Sigmoid colon (tissue), 4 donors: ENCODE results near the gene PMM2.

Experiments
- POLR2A ChIP-seq, 2 donors: fragments of 450-650 bp; IDR thresholded peaks; one replicate each; pipeline ENCODE4 v1.6.1; 2016; ENCODE audit warnings: antibody characterized with exemption in 2 of 2, mild to moderate bottlenecking in 2 of 2, moderate library complexity in 2 of 2
- POLR2AphosphoS5 ChIP-seq, 4 donors: sonication (generic); formaldehyde crosslinking; IDR thresholded peaks; one replicate each; pipeline ENCODE4 v1.6.1; 2017; ENCODE audit warnings: antibody characterized with exemption in 4 of 4
- TF ChIP-seq, protein P1 (sequence below), 4 experiments: fragments of 450-650 bp in 3 of 4; fragments of 200-600 bp in 1 of 4; IDR thresholded peaks; one replicate each; pipeline ENCODE4 v1.5.1; 2016 to 2019; ENCODE audit warnings: antibody characterized with exemption in 4 of 4, mild to moderate bottlenecking in 3 of 4, moderate library complexity in 2 of 4

DNA sequence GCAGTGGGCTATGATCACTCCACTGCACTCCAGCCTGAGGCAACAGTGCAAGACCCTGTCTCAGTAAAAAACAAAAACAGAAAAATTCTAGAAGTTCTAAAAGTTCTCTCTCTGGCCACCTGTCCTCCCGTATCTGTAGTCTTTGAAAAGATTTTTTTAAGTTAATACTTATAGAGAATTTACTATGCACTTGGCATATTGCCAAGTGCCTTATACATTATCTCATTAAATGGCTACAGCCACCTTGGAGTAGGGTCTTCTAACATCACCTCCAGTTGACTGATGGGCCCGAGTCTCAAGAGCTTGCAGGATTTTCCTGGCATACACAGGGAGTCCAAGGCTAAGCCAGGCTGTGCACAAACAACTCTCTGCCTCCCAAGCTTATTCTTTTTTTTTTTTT, 44.9 kb upstream of the PMM2 start:
- no peak for TF ChIP-seq POLR2A (IDR thresholded peaks at IDR 0.05)
- TF ChIP-seq, protein P1, sequence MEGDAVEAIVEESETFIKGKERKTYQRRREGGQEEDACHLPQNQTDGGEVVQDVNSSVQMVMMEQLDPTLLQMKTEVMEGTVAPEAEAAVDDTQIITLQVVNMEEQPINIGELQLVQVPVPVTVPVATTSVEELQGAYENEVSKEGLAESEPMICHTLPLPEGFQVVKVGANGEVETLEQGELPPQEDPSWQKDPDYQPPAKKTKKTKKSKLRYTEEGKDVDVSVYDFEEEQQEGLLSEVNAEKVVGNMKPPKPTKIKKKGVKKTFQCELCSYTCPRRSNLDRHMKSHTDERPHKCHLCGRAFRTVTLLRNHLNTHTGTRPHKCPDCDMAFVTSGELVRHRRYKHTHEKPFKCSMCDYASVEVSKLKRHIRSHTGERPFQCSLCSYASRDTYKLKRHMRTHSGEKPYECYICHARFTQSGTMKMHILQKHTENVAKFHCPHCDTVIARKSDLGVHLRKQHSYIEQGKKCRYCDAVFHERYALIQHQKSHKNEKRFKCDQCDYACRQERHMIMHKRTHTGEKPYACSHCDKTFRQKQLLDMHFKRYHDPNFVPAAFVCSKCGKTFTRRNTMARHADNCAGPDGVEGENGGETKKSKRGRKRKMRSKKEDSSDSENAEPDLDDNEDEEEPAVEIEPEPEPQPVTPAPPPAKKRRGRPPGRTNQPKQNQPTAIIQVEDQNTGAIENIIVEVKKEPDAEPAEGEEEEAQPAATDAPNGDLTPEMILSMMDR (IDR thresholded peaks at IDR 0.05), result no peak
- TF ChIP-seq POLR2AphosphoS5 (IDR thresholded peaks at IDR 0.05), result no peak
